ENCODE data around the gene FAM163A.
"Not testable (repeated sequence)": the region's sequence is repeated elsewhere in the genome, so short reads cannot be mapped to it uniquely, and the experiment has no call there.

The FAM163A gene

GRCh38 chr1:179816196-179816960 is 73.3 kb downstream of the FAM163A start:
- DNase-seq (ENCODE audit: low read depth) = no peak

DNA sequence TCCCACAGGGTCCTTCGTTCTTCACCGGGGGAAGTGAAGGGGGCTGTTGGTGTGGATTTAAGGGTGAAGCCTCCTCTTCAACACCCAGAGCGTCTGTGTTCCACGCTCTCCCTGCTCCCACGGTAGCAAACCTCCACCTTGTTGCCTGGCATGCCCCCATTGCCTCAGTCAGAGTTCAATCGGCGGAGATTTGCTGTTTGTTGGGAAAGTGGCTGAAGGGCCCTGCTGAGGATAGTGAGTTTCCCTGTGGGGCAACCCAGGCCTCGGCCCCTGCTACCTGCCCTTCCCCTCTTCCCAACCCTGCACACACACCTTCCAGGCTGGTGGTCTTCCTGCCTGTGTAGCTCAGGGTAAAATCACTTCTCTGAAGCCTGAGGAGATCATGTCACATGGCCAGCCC is 74.0 kb downstream of the FAM163A start:
- no peak for DNase-seq (ENCODE audit: low read depth)

- no peak for DNase-seq (ENCODE audit: low read depth)
Measured at GRCh38 chr1:179817789-179818188, 74.7 kb downstream of the FAM163A start.

DNA sequence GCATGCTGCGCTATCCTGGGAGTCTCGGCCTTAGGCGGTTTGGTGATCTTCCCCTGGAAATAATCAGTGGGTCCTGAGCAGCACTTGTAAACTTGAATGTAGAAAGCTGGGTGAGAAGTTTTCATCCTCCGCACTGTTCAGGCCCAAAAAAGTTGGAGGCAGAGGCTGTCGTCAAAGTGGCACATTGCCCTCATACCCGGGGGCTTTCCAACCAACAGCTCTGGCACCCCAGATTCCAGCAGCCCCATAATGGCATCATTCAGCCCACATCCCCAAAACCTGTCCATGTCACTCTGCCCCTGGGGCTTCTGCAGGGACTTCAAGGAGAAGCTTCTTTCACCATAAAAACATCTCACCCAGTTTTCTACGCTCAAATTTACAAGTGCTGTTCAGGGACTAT is 75.2 kb downstream of the FAM163A start:
- DNase-seq (ENCODE audit: low read depth) = no peak

DNA sequence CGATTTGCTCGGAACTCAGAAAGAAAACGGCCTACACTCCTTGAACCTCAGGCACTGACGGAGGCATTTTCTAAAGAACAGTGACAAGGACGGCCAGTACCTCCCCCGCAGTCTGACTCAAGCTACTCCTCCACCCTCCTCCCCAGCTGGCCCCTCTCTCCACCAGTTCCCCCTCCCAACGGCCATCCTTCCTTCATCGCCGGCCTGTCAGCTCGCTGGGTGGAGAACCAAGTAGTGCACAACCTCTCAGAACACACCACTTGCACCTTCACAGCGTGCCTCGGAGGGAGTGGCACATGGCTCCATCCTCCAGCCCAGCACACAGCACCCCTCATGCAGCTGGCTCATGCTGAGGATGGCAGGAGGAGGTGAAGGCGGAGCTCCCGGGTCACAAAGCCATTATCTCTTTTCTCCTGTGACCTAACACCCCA is 75.7 kb downstream of the FAM163A start:
- no peak for DNase-seq (ENCODE audit: low read depth)

- DNase-seq (ENCODE audit: low read depth) = no peak
Measured at GRCh38 chr1:179820226-179820970, 77.3 kb downstream of the FAM163A start.

DNA sequence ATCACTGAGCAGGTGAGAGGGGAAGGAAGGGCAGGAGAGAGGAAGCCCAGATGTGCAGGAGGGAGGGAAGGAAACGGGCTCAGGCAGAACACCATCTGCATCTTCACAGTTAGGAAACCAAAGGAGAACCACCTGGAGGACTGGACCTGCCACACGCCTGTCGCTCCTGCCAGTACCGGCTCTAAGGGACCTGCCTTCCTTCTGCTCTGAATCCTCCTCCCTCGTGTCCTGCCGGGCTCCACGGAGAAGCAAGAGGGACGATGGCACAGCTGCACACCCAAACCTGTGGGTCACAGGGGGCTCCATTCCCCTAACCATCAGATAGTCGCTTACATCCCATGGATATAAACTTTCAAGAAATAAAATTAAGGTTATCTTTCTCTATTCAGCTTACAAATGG is 78.4 kb downstream of the FAM163A start:
- no peak for DNase-seq (ENCODE audit: low read depth)

DNA sequence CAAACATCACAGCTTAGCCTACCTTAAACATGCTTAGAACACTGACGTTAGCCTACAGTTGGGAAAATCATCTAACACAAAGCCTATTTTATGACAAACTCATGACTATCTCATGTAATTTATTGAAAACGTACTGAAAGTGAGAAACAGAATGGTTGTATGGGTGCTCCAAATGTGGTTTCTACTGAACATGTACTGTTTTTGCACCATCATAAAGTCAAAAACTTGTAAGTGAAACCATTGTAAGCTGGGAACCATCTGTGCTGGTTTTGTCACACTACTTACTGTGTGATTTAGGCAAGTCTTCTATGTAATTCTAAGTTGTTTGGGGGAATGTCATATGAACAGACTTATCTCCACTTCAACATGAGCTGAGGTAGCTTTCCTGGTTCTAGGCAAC is 79.0 kb downstream of the FAM163A start:
- no peak for DNase-seq (ENCODE audit: low read depth)

DNA sequence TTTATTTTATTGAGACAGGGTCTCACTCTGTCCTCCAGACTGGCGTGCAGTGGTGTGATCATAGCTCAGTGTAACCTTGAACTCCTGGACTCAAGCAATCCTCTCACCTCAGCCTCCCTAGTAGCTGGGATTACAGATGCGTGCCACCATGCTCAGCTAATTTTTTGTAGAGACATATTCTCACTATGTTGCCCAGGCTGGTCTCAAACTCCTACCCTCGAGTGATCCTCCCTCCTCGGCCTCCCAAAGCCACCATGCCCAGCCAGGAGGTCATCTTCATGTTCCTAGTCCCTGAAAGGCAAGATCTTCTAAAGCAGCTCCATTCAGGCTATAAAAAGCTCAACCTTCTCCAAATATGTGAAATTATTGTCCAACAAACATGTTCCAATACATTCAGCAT is 80.6 kb downstream of the FAM163A start:
- no peak for DNase-seq (ENCODE audit: low read depth)

GRCh38 chr1:179824265-179824664 is 81.2 kb downstream of the FAM163A start:
- DNase-seq (ENCODE audit: low read depth) = no peak

- DNase-seq (ENCODE audit: low read depth) = no peak
Measured at GRCh38 chr1:179825206-179825605, 82.1 kb downstream of the FAM163A start.

DNA sequence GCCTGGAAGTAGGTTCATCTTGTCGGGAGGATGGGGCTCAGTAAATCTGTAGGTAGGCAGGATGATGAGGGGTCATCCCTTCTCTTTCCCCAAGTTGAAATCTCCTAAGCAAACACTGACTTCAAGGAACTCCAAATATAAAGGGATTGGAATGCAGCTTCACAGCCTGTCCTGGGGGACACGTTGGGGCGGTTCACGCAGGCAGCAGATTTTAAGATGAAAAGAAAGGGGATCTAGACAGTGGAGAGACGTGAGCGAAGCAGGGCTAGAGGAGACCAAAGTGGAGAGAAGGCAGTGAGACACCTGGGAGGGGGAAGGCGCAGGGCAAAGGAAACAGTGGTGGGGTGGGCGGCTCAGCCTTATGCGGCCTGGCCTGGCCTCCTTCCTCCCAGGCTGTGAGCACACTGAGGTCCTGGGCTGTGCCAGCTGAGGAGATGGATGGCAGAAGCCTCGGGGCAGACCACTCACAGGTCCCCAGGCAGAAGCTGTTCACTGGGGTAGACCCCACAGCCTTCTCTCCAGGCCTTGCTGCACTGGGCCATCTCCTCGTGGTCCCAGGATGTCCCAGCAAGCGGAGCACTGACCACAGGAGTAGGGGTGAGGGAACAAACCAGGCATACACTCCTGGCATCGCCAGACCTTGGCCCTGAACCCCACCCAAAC is 82.8 kb downstream of the FAM163A start:
- no peak for DNase-seq (ENCODE audit: low read depth)

DNA sequence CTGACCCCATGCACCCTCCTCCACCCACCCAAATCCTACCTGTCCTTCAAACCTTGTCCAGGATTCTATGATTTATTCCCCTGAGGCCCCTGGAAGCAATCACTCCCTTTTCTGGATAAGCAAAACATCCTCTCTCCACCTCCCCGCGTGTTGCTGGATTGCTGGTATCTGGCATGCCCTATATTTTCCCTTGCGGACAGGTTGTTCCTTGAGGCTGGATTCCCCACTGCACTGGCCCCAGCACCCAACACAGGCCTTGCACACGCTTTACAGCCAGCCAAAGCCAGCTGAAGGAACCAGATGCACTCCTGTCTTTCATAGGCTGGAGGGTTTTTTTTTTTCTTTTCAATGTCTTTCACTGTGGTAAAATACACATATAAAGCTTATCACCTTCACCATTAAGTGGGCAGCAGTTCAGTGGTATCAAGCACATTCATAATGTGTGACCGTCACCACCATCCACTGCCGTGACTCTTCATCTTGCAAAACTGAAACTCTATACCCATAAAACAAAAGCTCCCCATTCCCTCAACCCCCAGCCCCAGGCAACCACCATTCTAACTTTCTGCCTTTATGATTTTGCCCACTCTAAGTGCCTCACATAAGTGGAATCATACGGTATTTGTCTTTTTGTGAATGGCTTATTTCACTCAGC is 83.7 kb downstream of the FAM163A start:
- no peak for DNase-seq (ENCODE audit: low read depth)

GRCh38 chr1:179828554-179829110 is 85.5 kb downstream of the FAM163A start:
- DNase-seq (ENCODE audit: low read depth) = no peak

GRCh38 chr1:179831225-179831624 is 88.1 kb downstream of the FAM163A start:
- DNase-seq (ENCODE audit: low read depth) = no peak

DNA sequence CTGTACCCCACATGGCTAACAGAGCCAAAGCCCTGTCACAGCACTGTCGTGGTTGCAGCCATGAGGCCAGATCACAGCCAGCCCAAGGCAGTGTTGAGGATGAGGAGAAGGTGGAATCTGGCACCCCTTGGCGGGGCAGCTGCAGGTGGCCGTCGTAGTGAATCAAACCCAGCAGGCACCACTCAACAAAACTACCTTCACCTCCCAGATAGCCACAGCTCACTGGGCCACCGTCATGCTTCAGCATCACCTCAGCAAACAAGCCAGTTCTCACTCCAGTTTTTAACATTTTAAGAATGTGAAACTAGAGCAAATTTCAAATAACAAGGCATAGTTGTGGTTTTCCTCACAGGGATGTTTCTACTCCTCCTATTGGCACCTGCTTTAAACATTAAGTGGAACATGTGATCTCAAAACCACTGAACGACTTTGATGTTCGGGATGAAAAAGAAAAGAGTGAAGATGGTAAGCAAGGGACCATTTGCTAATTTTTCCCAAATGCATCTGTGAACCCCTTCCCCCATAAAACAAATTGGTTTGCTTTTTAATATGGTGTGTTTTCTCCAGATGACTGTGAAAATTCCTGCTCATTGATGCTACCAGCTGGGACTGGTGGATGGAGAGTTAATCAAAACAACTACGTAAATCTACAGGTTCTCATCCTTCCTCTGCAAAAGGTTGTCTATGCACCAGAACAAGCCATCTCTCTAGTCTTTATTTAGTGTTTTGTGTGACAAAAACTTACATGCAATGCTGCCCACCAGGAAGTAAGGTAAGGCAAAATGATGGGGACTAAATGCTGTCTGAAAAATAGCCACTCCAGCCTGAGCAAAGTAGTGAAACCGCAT is 89.0 kb downstream of the FAM163A start:
- no peak for DNase-seq (ENCODE audit: low read depth)

GRCh38 chr1:179836686-179837445 is 93.8 kb downstream of the FAM163A start:
- DNase-seq (ENCODE audit: low read depth) = not testable (repeated sequence)

- DNase-seq (ENCODE audit: low read depth) = no peak
Measured at GRCh38 chr1:179840107-179840506, 97.0 kb downstream of the FAM163A start.

DNA sequence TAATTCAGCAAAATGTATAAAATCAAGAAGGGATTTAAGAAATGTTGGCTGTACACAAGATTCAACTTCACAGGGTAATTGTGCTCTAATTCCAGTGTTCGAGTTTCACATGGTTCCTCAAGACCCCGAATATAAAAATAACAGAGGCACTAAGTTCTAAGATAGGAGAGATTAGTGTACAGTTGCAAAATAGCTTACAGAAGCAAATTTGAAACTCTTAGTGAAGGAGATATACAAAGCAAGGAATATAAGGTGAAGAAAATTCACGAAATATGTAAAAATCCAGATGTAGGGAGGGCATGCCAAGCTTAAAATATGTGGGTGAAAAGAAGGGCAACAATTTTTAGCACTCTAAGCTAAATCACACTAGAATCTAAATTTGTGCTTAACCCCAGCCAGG is 105.1 kb downstream of the FAM163A start:
- no peak for DNase-seq (ENCODE audit: low read depth)

DNA sequence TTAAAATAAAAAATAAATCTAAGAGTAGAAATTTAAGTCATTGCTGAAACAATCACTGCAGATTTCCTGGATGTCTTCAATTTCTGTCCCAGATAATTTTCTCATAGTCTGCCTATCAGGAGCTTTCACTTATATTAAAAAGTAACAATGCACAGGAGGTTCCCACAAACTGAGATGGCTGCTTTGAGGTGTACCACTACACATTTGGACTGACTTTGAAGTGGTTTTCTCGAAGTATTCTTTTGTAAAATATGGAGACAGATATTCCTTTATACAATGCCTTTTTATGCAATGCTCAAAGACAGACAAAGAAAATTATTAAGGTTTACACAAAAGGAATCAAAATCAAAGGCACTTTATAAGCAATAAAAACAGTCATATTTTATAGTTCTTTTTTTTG is 110.0 kb downstream of the FAM163A start:
- no peak for DNase-seq (ENCODE audit: low read depth)

Measured in activated T-cell treated with anti-CD3 and anti-CD28 coated beads for 24 hours (primary cell).